RWPE1 (cell line): ENCODE measurements around the gene TLK1.

Source experiments
- CTCF ChIA-PET: fragments of 350-600 bp; sonication (Branson Sonifier 250); formaldehyde crosslinking; extraction: SDS; loops from one replicate; lab custom pipeline; 2021; lab: Yijun Ruan, JAX
- POLR2A ChIA-PET: fragments of 400-600 bp; formaldehyde crosslinking; extraction: SDS; loops from one replicate; lab custom pipeline; 2020; ENCODE audit warnings: antibody characterized with exemption; ENCODE audit not compliant: low non-redundant PET; lab: Yijun Ruan, JAX
- DNase-seq: peaks from one replicate; pipeline ENCODE4 v3.0.0; 2012; ENCODE audit warnings: low spot score
- H3K27ac ChIP-seq: fragments of 450-650 bp; 2 replicates; pipeline ENCODE4 v1.5.1; 2017
- CTCF ChIP-seq: fragments of 450-650 bp; conservative IDR thresholded peaks from 2 replicates; pipeline ENCODE4 v1.5.1; 2017; ENCODE audit warnings: low read depth, mild to moderate bottlenecking

Gene TLK1

GRCh38 chr2:171158036-171158789, 2.5 kb downstream of the TLK1 start:
- no peak overlapping the region for H3K27ac ChIP-seq

DNA sequence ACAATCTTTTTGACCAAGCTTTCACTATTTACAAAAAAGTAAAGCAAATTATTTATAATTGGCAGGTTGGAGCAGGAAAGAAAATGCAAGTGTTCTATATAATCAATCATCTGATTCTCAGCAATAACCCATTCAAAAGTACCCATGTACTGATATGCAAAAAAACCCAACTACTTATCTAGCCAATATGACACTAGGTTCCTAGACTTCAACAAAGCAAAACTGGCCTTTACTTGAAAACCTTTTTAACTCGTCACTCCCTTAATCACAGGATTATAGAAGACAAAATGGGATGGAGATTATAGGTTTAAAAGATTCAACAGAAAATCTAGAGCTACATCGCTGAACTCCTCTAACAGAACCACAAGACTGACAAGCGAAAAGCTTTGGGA, 3.6 kb downstream of the TLK1 start:
- H3K27ac ChIP-seq = no peak overlapping the region
- POLR2A ChIA-PET = no interaction called here
- TF ChIP-seq CTCF = no peak
- CTCF ChIA-PET = interaction anchor here (0.6 kb wide), 1 partner anchor 186 kb away, joined by 4 read pairs; no protein-coding TSS in a partner anchor
- no peak for DNase-seq

More at GRCh38 chr2:171158036-171158789, 2.5 kb downstream of the TLK1 start:
- TF ChIP-seq CTCF = no peak
- DNase-seq = no peak
- CTCF ChIA-PET = interaction anchor here (0.8 to 1.0 kb wide), 2 partner anchors 12 to 185 kb away, joined by 3 to 4 read pairs; no protein-coding TSS in a partner anchor
- POLR2A ChIA-PET = interaction anchor here (0.6 kb wide), 1 partner anchor 228 kb away, joined by 4 read pairs; no protein-coding TSS in a partner anchor

DNA sequence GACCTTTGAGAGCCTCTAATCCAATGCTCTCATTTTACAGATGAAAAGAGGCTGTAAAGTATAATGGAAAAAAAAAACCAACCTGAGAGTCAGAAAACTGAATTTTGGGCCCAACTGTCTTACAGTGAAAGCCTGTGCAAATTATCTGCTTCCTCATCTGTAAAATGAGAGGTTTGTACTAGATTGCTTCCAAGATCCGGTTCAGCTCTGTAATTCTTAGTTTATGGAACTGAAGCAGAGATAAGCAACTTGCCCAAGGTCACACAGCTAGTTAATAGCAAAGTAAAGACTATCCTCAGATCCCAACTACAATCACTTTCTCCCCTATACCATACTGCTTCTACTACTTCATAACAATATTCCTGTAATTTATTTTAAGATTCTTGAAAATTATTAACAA, 6.3 kb downstream of the TLK1 start:
- POLR2A ChIA-PET = no interaction called here
- CTCF ChIA-PET = interaction anchor here (0.6 to 1.2 kb wide), 3 partner anchors 13 to 68 kb away, joined by 3 to 6 read pairs (median 4); no protein-coding TSS in a partner anchor
- DNase-seq = no peak
- H3K27ac ChIP-seq = no peak overlapping the region
- no peak for TF ChIP-seq CTCF

- CTCF ChIA-PET = no interaction called here
- no peak for DNase-seq
- TF ChIP-seq CTCF = no peak
- POLR2A ChIA-PET = no interaction called here
- no peak overlapping the region for H3K27ac ChIP-seq
These were observed 9.9 kb downstream of the TLK1 start for GRCh38 chr2:171150694-171151285.

GRCh38 chr2:171149986-171150693, 10.6 kb downstream of the TLK1 start:
- DNase-seq = no peak
- no peak overlapping the region for H3K27ac ChIP-seq
- ChIA-PET POLR2A (no interaction called here), CTCF (interaction anchor here (0.5 kb wide), 1 partner anchor 10 kb away, joined by 4 read pairs; no protein-coding TSS in a partner anchor)
- TF ChIP-seq CTCF = no peak
